ENCODE data around the gene CCDC187.
A peak's percentile ranks its signal among the peaks of the same experiment; 100 is the strongest.

Gene CCDC187

DNA sequence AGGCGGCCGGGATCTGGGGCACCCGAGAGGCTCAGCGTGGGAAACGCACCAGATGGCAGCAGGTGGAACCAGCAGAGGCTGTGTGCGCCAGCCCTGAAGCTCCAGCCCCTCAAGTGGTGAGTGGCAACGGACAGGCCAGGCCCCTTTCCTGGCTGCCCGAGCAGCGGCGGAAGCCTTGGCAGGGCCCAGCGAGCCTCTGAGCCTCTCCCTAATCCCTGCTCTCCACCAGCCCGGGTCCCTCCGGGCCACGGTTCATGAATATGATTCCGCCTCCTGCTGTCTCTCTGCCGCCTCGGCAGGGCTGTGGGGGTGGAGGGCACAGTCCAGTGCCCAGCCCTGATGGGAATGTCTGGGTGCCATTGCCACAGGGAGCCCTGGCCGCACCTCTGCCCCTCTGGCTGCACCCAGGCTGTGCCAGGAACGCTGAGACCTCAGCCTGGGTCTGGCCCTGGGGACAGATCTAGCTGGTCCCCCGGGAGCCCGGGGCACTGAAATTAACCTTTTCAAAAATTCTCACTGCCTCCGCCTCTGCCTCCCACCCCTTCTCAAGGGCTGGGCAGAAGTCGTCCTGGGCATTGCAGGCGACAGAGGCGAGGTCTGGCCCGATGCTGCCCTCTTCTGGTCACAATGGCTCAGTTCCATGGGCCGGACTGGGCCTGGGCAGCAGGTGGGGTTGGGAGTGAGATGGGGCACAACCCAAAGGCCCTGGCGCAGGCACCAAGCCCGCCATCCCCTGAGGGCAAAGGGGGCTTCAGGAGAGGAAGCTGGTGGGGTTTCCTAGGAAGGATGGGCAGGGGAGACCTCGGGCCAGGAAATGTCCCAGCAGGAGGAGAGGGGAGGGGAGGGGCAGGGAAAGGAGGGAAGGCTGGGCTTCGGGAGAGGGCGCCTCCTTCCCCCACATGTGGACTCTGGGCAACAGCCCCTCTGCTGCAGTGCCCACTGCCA lies 20.3 kb downstream of the CCDC187 start:
- peak; percentile 56 for DNase-seq (ENCODE audit: low read depth)

DNA sequence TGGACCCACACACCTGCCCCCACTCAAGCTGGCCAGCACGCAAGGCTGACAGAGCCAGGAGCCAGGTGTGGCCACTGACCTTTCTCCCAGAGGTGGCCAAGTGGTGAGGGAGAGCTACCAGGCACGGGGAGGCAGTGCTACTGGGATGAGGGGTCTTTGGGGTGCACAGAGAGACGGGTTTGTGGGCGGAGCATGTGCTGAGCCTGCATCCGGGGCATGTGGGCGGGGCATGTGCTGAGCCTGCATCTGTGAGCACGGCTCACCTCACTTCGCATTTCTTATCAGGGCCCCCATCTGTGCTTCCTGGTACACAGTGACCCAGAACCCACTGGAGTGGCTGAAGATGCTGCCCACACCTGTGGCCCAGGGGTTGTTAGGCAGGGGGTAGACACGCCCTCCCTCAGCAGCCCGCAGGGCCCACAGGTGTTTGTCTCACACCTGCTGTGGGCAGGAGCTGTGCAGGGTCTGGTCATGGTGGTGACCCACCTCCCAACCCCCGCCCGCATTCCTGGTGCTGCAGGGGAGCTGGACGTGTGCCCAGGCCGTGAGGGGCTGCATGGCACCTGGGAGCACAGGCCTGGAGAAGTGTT lies 21.5 kb downstream of the CCDC187 start:
- DNase-seq (ENCODE audit: low read depth), result no peak

DNA sequence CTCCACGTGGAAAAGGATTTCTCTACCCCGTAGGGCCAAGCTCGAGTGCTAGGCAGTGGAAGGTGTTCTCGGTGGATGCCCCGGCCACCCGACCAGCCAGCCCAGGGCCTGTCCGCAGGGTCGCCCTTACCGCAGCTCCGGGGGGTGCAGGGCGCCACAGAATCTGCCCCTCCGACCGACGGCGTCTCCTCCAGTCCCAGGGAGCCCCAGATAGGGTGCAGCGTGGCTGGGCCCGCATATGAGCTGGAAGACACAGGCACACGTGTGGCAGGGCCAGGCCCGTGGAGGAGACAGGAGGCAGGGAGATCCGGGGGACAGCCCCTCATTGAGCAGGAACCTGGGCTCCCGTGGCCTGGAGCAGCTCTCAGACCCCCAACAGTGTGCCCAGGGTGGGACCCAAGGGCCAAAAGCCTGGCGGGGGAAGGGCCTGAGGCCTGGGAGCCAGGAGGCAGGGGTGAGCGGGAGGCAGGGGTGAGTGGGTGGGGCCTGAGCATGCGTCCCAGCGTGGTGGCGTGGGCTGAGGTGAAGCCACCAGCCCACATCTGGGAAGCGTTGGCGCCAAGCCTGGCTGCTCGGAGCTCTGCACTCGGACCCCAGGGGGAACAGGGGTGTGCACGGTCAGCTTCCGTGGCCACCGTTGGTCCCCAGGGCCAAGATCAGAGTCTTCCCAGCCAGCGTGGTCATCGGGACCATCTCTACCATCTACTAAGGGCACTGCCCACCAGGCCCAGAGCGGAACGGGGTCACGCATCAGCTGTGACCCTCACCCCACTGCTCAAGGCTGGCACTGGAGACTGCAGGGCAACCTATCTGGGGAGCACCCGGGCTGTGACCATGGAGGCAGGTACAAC lies 22.2 kb downstream of the CCDC187 start:
- no peak for DNase-seq (ENCODE audit: low read depth)

DNA sequence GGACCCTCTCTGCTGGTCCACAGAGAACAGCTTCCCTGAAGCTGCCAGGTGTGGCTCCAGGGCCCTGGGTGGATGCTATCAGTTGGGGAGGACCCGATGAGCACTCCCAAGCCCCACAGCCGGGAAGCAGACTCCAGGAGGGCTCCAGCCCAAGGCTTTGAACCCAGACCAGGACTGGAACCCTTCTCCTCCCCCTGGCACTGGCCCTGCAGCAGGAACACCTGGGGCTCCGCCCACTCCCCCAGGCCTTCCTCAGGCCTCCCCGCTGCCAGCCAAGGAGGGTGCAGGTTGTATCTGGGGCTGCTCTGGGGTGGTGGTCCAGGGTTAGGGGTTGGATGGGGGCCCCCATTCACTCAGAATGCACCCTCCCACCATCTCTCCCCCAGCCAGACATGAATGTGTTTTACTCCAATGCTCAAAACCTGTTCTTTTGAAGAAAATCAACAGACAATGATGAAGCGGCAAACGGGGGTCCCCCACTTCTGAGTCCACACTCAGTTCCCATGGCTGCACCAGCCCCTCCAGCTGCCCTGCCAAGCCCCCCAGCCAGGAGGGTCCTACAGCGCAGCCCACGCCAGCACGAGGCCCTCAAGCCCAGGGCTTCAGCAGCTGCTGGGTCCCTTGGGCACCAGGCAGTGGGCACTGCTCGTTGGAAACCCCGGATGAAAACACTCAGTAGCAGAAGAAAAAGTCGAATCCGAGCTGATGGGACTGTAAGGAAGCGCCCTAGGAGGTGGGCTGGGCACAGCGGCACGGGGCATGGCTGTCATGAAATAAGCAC lies 23.2 kb downstream of the CCDC187 start:
- no peak for DNase-seq (ENCODE audit: low read depth)

DNA sequence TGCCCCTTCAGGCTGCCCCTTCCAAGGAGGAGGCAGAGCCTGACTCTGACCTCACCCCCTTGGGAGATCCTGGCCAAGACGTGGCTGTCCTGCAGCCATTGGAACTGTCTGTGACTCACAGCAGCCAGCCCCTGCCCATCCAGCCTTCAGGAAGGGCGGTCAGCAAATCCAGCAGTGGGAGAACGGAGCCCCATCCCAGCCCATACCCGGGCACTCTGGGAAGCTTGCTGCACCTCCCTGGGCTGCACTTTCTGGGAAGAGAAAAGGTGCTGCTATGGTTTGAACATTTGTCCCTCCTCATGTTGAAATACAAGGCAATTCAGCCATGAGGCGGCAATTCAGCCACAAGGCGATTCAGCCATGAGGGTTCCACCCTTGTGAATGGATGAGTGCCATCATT lies 24.4 kb downstream of the CCDC187 start:
- no peak for DNase-seq (ENCODE audit: low read depth)

DNA sequence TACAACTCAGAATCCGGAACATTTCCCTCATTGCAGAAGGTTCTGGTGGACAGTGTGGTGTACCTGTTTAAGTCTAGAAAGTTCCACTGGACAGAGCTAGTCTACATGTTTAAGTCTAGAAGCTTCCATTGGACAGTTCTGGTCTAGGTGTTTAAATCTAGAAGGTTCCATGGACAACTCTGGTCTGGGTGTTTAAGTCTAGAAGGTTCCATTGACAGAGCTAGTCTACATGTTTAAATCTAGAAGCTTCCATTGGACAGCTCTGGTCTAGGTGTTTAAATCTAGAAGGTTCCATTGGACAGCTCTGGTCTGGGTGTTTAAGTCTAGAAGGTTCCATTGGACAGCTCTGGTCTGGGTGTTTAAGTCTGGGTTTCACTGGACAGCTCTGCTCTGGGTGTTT lies 25.0 kb downstream of the CCDC187 start:
- no peak for DNase-seq (ENCODE audit: low read depth)

DNA sequence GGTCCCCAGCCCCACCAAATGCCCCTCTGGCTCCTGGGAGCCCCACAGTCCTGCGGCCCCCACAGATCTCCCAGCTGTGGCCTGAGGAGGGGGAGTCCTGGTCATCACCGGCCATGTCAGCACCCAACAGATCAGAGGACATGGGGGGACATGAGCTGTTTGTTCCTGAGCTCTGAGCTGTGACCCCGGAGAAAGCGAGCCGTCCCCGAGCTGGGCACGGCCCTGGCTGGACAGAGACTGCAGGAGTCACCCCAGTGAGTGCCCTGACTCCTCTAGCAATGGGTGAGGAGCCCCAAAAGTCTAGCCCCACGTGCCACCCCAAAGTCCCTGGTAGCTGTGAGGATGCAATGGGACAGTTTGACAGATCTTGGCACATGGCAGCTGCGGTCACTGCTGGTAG lies 25.7 kb downstream of the CCDC187 start:
- no peak for DNase-seq (ENCODE audit: low read depth)

DNA sequence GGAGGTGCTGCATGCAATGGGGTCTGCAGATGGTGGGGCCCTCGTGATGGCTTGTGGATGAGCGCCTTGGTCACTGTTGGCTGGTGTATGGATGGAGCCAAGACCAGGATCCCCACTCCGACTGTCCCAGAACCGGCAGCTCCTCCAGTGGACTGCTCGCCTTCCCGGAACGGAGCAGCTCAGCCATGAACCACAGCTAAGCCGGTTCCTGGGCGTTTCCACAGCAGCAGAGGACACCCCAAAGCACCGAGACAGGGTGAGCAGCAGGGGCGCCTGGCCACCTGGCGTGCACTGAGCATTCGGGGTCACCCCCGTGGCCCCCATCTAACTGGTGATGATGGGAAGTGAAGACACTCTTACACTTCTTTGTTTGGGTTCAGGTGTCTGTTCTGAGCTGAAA lies 26.1 kb downstream of the CCDC187 start:
- no peak for DNase-seq (ENCODE audit: low read depth)

DNA sequence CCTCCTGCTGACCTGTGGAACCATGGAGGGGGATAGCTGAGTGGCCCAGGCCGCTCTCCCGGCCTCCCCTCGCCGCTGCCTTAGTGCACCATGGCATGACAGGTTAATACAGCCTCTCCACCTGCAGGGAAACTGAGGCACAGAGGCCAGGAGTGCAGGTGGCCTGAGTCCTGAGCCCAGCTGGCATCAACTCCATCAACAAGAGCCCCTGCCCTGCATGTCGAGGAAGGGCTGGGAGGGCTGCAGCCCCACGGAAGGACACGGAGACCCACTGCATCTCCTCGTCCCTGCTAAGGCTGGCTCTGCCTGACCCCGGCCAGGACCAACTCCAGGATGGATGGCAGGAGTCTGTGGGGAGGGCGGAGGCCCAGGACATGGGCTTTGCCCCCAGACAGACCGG lies 27.2 kb downstream of the CCDC187 start:
- no peak for DNase-seq (ENCODE audit: low read depth)

DNA sequence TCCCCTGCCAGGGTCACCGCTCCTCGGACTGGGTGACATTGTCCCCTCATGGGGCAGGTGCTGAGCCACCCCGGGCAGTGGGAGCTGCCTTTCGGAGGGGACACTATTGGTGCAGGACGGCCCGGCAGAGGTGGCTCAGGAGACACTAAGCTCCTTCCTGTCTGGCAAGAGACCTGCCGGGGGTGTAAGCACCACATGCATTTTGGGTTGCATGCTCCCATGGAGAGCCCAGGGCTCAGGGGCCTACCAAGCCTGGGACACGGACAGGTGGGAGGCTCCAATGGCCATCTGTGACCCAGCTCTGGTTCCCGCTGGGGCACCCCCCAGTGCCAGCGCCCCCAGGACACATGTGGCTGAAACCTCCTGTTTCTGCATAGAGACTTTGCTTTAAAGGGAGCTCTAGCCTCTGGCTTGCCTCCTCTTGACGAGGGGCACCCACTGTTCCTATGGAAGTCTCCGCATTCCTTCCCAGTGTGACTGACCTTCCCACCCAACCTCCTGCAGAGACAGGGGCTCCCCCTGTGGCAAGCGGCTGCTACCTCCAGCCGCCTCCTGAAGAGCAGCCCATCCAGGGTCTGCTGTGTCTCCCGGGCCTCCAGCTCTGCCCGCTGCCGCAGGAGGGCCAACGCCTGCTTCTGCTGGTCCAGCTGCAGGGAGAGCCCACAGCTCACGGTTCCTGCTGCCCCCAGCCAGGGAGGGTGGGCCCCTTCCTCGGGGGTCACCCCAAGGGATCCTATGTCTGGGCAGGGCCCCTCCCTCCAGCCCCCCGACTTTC lies 28.1 kb downstream of the CCDC187 start:
- no peak for DNase-seq (ENCODE audit: low read depth)

DNA sequence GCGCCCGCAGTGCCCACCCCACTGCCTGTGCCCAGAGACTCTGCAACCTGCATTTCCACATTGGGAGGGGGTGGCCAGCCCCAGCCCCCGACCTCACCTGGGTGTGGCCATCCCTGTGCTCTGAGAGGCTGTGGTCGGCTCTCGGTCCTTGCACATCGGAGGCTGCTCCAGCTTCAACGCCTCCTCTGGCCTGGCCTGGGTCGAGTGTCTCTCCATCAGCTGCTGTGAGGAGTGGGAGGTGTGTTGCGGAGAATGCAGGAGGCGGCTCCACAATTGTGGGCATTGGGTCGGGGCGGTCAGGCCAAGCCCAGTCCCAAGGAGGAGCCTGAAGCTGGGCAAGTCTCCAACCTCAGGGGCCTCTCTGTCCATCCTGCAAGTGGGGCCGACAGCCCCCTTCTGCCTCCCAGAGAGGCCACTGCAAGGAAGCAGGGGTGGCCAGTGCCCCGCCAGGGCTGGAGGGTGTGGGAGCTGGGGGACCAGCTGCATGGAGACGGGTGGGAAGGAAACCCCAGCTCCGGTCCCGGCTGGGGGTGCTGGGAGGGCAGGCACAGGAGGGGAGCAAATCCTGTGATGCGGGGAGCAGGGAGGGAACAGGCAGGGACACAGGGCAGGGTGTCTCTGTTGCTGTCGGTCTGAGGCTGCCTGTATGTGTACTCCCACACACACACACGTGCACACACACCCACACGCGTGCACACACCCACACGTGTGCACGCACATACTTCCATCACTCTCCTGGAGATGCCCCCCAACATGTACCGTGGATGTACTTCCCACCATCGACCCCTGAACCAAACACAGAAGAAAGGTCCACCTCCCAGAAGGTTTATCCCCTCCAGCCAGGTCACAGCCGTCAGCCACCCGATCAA lies 28.9 kb downstream of the CCDC187 start:
- DNase-seq (ENCODE audit: low read depth), result no peak

DNA sequence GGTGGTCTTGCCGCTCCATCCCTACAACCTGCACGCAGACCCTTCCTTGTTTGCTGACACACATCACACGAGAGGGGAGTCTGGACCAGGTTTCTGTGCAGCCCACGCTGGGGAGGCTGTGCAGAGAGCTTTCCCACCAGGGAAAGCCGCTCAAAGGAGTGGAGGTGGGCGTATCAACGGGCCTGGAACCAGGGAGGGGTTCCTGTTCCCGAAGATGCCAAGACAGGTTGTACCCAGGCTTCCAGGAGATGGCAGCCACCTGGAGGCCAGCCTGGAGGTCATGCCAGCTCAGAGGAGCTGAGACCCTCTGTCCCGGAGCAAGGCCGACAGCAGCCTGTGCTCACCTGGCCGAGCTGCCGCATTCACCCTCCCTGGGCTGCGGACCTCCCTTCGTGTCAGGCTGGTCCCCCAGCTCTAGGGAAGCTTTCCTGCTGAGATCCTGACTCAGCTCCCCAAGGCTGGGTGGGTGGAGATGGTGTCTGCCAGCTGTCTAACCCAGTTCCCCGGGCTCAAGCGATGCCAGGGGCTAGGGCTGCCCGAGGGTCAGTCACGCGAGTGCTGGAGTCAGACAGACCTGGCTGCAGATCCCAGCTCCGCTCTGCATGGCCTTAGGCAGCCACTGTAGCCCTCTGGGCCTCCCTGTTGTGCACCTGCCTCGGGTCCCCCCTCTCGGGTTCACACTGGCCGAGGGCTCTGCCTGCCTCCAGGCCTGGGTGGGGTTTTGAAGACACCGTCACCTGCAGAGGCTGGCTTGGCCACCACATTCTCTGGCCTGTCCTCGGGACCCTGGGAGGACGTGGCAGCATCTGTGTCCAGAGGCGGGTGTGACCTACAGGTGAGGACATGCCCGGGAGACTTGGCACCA lies 29.7 kb downstream of the CCDC187 start:
- no peak for DNase-seq (ENCODE audit: low read depth)

DNA sequence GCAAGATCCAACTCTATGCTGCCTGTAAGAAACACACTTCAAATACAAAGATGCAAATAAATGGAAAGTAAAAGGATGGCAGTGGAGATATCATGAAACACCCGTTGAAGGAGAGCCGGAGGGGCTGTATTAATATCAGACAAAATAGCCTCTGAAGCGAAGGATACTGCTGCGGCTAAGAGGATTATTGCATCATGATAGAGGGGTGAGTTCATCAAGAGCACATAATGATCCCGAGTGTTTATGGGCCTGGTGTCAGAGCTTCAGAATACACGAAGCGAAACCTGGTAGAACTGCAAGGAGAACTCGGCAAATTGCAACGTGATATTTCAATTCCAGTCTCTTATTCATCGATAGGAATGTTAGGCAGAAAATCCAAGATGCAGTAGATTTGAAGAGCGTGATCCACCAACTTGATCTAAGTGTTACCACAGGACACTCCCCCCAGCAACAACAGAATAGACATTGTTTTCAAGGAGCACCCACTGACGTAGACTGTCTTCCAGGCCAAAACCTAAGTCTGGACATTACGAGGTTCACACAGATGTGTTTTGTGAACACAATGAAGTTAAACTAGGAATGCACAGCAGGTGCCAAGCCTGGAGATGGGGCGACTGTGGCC lies 30.5 kb downstream of the CCDC187 start:
- no peak for DNase-seq (ENCODE audit: low read depth)

DNA sequence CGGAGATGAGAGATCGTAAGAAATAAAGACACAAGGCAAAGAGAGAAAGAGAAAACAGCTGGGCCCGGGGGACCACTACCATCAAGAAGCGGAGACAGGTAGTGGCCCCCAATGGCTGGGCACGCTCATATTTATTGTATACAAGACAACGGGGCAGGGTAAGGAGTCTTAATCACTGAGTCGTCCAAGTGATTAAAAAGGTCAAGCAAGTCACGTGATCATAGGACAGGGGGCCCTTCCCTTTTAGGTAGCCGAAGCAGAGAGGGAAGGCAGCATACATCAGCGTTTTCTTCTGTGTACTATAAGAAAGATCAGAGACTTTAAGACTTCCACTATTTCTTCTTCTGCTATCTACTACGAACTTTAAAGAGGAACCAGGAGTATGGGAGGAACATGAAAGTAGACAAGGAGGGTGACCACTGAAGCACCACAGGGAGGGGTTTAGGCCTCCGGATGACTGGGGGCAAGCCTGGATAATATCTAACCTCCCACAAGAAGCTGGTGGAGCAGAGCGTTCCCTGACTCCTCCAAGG lies 33.7 kb downstream of the CCDC187 start:
- DNase-seq (ENCODE audit: low read depth), result no peak

DNA sequence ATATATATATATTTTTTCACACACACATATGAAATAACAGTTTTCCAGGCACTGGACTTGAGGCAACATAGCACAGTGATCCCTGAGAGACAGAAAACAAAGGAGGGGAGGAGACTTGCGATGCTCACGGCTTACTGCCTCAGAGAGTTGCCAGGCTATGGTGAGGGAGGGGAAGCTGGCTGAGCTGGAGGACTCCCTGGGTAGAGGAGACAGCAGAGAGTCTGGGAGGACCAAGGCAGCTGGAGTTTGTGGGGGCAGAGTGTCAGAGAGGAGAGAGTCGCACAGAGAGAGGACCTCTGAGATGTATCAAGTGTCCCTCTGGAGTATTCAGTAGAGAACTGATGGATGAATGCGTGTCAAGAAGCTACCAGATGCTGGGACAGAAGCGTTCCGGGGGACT lies 35.2 kb downstream of the CCDC187 start:
- no peak for DNase-seq (ENCODE audit: low read depth)

DNA sequence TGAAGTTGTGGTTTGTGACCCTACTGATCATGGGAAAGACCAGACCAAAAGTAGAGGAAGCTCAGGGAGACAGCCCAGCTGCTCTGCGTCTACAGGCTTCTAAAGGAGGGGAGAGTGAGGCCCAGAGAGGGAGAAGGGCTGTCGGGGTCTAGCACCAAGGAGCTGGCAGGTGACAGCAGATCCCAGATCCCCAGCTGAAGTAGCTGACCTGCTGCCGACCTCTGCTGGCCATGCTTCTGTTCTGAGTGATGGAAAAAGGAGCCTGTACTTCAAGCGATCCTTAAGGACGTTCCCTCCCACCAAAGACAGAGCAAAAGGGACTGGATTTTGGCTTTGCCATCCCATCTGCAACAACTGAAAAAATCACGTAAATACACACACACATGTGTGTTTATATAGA lies 35.6 kb downstream of the CCDC187 start:
- DNase-seq (ENCODE audit: low read depth), result no peak

DNA sequence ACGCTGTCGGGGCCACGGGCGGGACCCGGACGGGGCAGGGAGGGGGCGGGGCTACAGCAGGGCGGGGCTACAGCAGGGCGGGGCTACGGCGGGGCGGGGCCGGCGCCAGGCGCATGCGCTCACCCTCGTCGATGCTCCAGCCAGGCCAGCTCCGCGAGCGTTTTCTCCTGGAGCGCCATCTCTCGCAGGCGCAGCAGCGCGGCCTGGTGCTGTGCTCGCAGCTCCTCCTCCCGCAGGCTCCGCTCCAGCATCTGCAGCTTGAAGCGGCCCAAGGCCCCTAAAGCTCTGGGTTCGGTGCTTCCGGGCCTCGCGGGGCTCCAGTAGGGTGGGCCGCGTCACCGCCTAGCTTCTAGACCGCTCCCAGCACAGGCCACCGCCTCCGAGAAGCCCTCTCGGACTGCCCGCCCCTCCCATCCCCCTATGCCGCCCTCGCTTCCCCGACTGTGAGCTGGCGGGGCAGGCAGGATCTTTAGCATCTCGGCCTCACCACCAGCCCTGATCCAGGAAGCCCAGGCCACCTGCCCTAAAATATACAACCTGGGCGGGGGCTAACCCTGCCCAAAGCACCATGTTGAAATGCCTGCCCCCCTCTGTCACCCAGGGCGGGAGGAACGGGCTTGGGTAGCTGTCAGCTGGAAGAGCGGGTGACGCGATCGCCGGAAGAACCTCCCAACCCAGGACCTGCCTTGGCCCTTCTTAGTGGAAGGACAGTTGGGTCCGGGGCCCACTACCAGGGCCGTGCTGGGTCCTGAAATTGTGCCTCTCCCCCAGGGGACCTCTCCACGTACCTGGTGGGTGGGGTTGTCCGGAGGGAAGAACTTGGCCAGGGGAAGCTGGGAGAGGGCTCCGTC lies 36.4 kb downstream of the CCDC187 start:
- peak; percentile 82 for DNase-seq (ENCODE audit: low read depth)
